H9 (cell line): ENCODE results near the gene OXER1. TPM values are rescaled to one million over a fixed set of nuclear protein-coding genes. Genes with fewer than 3 reads are reported as not detected.

Source experiments
- DNase-seq: peaks from one replicate; pipeline ENCODE4 v3.0.0-alpha.2; 2017
- H2AFZ ChIP-seq: one replicate; pipeline ENCODE4 v1.6.1; 2013; ENCODE audit warnings: mild to moderate bottlenecking, low read length, control low read depth, moderate library complexity
- H2AK5ac ChIP-seq: 2 replicates; pipeline ENCODE4 v1.6.1; 2013; ENCODE audit warnings: low read length, control low read depth, mixed read lengths; ENCODE audit not compliant: insufficient read length
- H2BK120ac ChIP-seq: one replicate; pipeline ENCODE4 v1.6.1; 2013; ENCODE audit warnings: low read depth, mild to moderate bottlenecking, low read length, control low read depth, inconsistent platforms; ENCODE audit not compliant: poor library complexity, severe bottlenecking
- H2BK12ac ChIP-seq: 2 replicates; pipeline ENCODE4 v1.6.1; 2013; ENCODE audit warnings: low read length, control low read depth, mixed read lengths, low read depth; ENCODE audit not compliant: insufficient read length
- H2BK15ac ChIP-seq: 2 replicates; pipeline ENCODE4 v1.6.1; 2013; ENCODE audit warnings: low read depth, low read length, control low read depth
- H2BK20ac ChIP-seq: one replicate; pipeline ENCODE4 v1.6.1; 2013; ENCODE audit warnings: low read depth, mild to moderate bottlenecking, low read length, control low read depth, inconsistent platforms; ENCODE audit not compliant: poor library complexity, severe bottlenecking
- H2BK5ac ChIP-seq: 2 replicates; pipeline ENCODE4 v1.6.1; 2013; ENCODE audit warnings: low read length, control low read depth, mixed read lengths; ENCODE audit not compliant: insufficient read length
- H3K14ac ChIP-seq: 2 replicates; pipeline ENCODE4 v1.6.1; 2013; ENCODE audit warnings: low read length, control low read depth; ENCODE audit not compliant: insufficient read depth
- H3K18ac ChIP-seq: 2 replicates; pipeline ENCODE4 v1.6.1; 2013; ENCODE audit warnings: low read depth, mild to moderate bottlenecking, mixed read lengths, low read length, control low read depth; ENCODE audit not compliant: insufficient read length
- H3K23ac ChIP-seq: 2 replicates; pipeline ENCODE4 v1.6.1; 2013; ENCODE audit warnings: low read length, control low read depth, mixed read lengths, low read depth; ENCODE audit not compliant: insufficient read length
- H3K23me2 ChIP-seq: 2 replicates; pipeline ENCODE4 v1.6.1; 2013; ENCODE audit warnings: low read depth, mild to moderate bottlenecking, mixed read lengths, low read length, control low read depth; ENCODE audit not compliant: insufficient read length, poor library complexity, severe bottlenecking
- H3K27ac ChIP-seq: 2 replicates; pipeline ENCODE4 v1.5.1; 2013; ENCODE audit warnings: low read length, control low read depth, mixed read lengths, low read depth; ENCODE audit not compliant: insufficient read length
- H3K27me3 ChIP-seq: 2 replicates; pipeline ENCODE4 v1.6.1; 2013; ENCODE audit warnings: low read length, control low read depth, inconsistent platforms; ENCODE audit not compliant: insufficient read depth
- H3K4ac ChIP-seq: 2 replicates; pipeline ENCODE4 v1.6.1; 2013; ENCODE audit warnings: low read depth, mild to moderate bottlenecking, control low read depth, inconsistent platforms, low read length, moderate library complexity
- H3K4me1 ChIP-seq: 2 replicates; pipeline ENCODE4 v1.6.1; 2013; ENCODE audit warnings: low read length, control low read depth, inconsistent platforms; ENCODE audit not compliant: insufficient read depth
- H3K4me2 ChIP-seq: 2 replicates; pipeline ENCODE4 v1.6.1; 2013; ENCODE audit warnings: low read length, control low read depth, mixed read lengths; ENCODE audit not compliant: insufficient read length, insufficient read depth
- H3K56ac ChIP-seq: 2 replicates; pipeline ENCODE4 v1.6.1; 2013; ENCODE audit warnings: low read depth, mild to moderate bottlenecking, mixed read lengths, low read length, control low read depth; ENCODE audit not compliant: insufficient read length
- H3K79me1 ChIP-seq: 2 replicates; pipeline ENCODE4 v1.6.1; 2013; ENCODE audit warnings: low read depth, mild to moderate bottlenecking, moderate library complexity, low read length, control low read depth, inconsistent platforms; ENCODE audit not compliant: insufficient read depth, poor library complexity, severe bottlenecking
- H3K79me2 ChIP-seq: 2 replicates; pipeline ENCODE4 v1.6.1; 2013; ENCODE audit warnings: low read length, control low read depth, inconsistent platforms; ENCODE audit not compliant: insufficient read depth
- H3K9ac ChIP-seq: 2 replicates; pipeline ENCODE4 v1.6.1; 2013; ENCODE audit warnings: low read length, control low read depth, mixed read lengths; ENCODE audit not compliant: insufficient read length; ENCODE audit errors: extremely low read depth
- H3K9me3 ChIP-seq: one replicate; pipeline ENCODE4 v1.6.1; 2013; ENCODE audit warnings: low read depth, low read length, inconsistent platforms; ENCODE audit not compliant: control insufficient read depth
- H3T11ph ChIP-seq: one replicate; pipeline ENCODE4 v1.6.1; 2013; ENCODE audit warnings: mild to moderate bottlenecking, low read length, control low read depth, inconsistent platforms
- H4K20me1 ChIP-seq: one replicate; pipeline ENCODE4 v1.6.1; 2013; ENCODE audit not compliant: control insufficient read depth, insufficient read length, insufficient read depth
- H4K5ac ChIP-seq: 2 replicates; pipeline ENCODE4 v1.6.1; 2013; ENCODE audit warnings: low read depth, mild to moderate bottlenecking, mixed read lengths, low read length, control low read depth; ENCODE audit not compliant: insufficient read length
- H4K8ac ChIP-seq: replicated peaks from 2 replicates; pipeline ENCODE4 v1.6.1; 2013; ENCODE audit warnings: low read length, control low read depth, mixed read lengths, low read depth; ENCODE audit not compliant: insufficient read length
- H4K91ac ChIP-seq: 2 replicates; pipeline ENCODE4 v1.6.1; 2013; ENCODE audit warnings: low read depth, mild to moderate bottlenecking, moderate library complexity, mixed read lengths, low read length, control low read depth; ENCODE audit not compliant: insufficient read length
- H3K27ac Mint-ChIP-seq, 3 experiments: 2 replicates in 2 of 3; 3 replicates in 1 of 3; pipeline ENCODE4 v1.8.0; 2020 to 2021; ENCODE audit warnings: mixed read lengths in 3 of 3, mild to moderate bottlenecking in 1 of 3, moderate library complexity in 1 of 3
- H3K27me3 Mint-ChIP-seq: 2 replicates; pipeline ENCODE4 v1.8.0; 2021; ENCODE audit warnings: low read depth, mild to moderate bottlenecking, moderate library complexity, mixed read lengths
- H3K36me3 Mint-ChIP-seq, 3 experiments: 2 replicates in 2 of 3; 3 replicates in 1 of 3; pipeline ENCODE4 v1.8.0; 2020 to 2021; ENCODE audit warnings: low read depth in 3 of 3, mixed read lengths in 3 of 3; ENCODE audit not compliant: insufficient read depth in 1 of 3
- H3K4me1 Mint-ChIP-seq, 2 experiments: 2 replicates each; pipeline ENCODE4 v1.8.0; 2020; ENCODE audit warnings: mixed read lengths in 2 of 2
- H3K4me3 Mint-ChIP-seq, 2 experiments: 2 replicates in 1 of 2; 3 replicates in 1 of 2; pipeline ENCODE4 v1.8.0; 2020 to 2021; ENCODE audit warnings: mild to moderate bottlenecking in 2 of 2, mixed read lengths in 2 of 2, moderate library complexity in 1 of 2
- H3K9me3 Mint-ChIP-seq, 2 experiments: 2 replicates in 1 of 2; 3 replicates in 1 of 2; pipeline ENCODE4 v1.8.0; 2020; ENCODE audit warnings: mild to moderate bottlenecking in 2 of 2, mixed read lengths in 2 of 2, moderate library complexity in 1 of 2
- WGBS: extraction: QIAGEN DNeasy Blood & Tissue Kit; methylation state at CpG from one replicate; pipeline ENCODE4 v1.1.7; 2013; ENCODE audit warnings: missing lambda C conversion rate, low lambda C conversion rate, mixed read lengths; ENCODE audit not compliant: insufficient read length; ENCODE audit errors: extremely low coverage; 5-methylcytosine and 5-hydroxymethylcytosine counted together
- total RNA-seq: library from RNA; stranded (reverse); gene quantifications from 2 replicates; pipeline ENCODE4 v1.2.1, GENCODE V29; 2021
- TF ChIP-seq, protein P1 (sequence below): fragments of 200-600 bp; sonication (generic); conservative IDR thresholded peaks from 3 replicates; pipeline ENCODE4 v1.8.0; 2021; ENCODE audit warnings: antibody characterized with exemption, mild to moderate bottlenecking

The OXER1 gene
- total RNA-seq, 1 experiment from 2014 or later: 1.6 TPM

DNA sequence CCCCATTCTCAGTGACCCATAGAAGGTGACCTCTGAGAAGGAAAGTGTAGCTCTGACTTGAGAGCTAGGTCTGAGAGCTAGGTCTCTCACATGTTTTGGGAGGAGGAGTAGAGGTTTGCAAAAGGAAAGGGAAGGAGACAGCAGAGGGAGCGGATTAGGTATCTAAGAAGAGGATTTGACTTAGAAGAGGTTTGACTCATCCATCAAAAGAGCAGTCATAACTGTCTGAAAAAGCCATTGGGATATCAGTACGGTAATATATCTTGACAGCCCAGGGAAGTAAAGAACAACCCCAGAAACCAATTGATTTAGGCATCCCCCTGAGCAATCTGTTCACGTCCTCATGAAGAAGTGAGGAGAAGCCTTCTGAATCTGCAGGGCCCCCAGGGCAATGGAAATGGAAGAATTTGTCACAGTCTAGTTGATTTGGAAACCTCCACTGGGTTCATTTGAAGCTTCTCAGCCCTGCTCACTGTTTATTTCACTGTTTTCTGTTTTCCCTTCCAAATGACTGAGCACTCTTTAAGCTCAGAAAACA is 19.3 kb downstream of the OXER1 start:
- no peak overlapping the region for H2BK15ac ChIP-seq
- Mint-ChIP-seq H3K4me3 (no peak overlapping the region), H3K9me3 (peaks cover 0 to 4% of the 10 kb centered on the region in 2 experiments; a peak in 2 of 5 replicates), H3K4me1 (peaks cover 4 to 9% of the 10 kb centered on the region in 2 experiments), H3K27me3 (no peaks in the 10 kb centered on the region), H3K27ac (no peak overlapping the region), H3K36me3 (peaks cover 15 to 21% (median 19%) of the 10 kb centered on the region in 3 experiments)
- no peak overlapping the region for H3K18ac ChIP-seq
- H3K27ac ChIP-seq: no peak overlapping the region
- no peaks in the 10 kb centered on the region for H3K9me3 ChIP-seq
- no peak overlapping the region for H3K14ac ChIP-seq
- no CpG with 5 or more reads among the region's 3 CpGs for WGBS
- H3K27me3 ChIP-seq: no peaks in the 10 kb centered on the region
- H3K4ac ChIP-seq: no peak overlapping the region
- no peak overlapping the region for H2BK12ac ChIP-seq
- no peak overlapping the region for H3T11ph ChIP-seq
- H3K79me2 ChIP-seq: no peaks in the 10 kb centered on the region
- no peaks in the 10 kb centered on the region for H3K79me1 ChIP-seq
- no peak overlapping the region for H4K91ac ChIP-seq
- H2AFZ ChIP-seq: no peak overlapping the region
- no peak overlapping the region for H2BK5ac ChIP-seq
- H3K23ac ChIP-seq: no peak overlapping the region
- H3K9ac ChIP-seq: no peak overlapping the region
- no peak overlapping the region for H2AK5ac ChIP-seq
- H2BK20ac ChIP-seq: no peak overlapping the region
- H3K4me2 ChIP-seq: no peak overlapping the region
- no peak overlapping the region for H2BK120ac ChIP-seq
- H3K4me1 ChIP-seq: no peaks in the 10 kb centered on the region
- TF ChIP-seq, protein P1, sequence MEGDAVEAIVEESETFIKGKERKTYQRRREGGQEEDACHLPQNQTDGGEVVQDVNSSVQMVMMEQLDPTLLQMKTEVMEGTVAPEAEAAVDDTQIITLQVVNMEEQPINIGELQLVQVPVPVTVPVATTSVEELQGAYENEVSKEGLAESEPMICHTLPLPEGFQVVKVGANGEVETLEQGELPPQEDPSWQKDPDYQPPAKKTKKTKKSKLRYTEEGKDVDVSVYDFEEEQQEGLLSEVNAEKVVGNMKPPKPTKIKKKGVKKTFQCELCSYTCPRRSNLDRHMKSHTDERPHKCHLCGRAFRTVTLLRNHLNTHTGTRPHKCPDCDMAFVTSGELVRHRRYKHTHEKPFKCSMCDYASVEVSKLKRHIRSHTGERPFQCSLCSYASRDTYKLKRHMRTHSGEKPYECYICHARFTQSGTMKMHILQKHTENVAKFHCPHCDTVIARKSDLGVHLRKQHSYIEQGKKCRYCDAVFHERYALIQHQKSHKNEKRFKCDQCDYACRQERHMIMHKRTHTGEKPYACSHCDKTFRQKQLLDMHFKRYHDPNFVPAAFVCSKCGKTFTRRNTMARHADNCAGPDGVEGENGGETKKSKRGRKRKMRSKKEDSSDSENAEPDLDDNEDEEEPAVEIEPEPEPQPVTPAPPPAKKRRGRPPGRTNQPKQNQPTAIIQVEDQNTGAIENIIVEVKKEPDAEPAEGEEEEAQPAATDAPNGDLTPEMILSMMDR: no peak
- H4K5ac ChIP-seq: no peak overlapping the region
- H4K8ac ChIP-seq: no peak overlapping the region
- H3K23me2 ChIP-seq: no peaks in the 10 kb centered on the region
- no peak for DNase-seq
- no peak overlapping the region for H3K56ac ChIP-seq
- H4K20me1 ChIP-seq: no peaks in the 10 kb centered on the region
